ENCODE measurements around the gene CHCHD3. TPM values are rescaled to one million over a fixed set of nuclear protein-coding genes. Genes with fewer than 3 reads are reported as not detected.

The CHCHD3 gene
- total and polyA plus RNA-seq, 9 of the 15 experiments (the other 6 are each of a cell fraction or from before 2014, with no cell fraction given), result 66.2 to 279 (median 204) TPM

GRCh38 chr7:132856416-132856815 lies 225.5 kb downstream of the CHCHD3 start:
- no peak overlapping the region for H2AFZ ChIP-seq (ENCODE audit: low read depth, low read length)
- peaks cover 7% of the 10 kb centered on the region; the same call in 2 of the 3 replicates for H3K36me3 ChIP-seq (ENCODE audit: control insufficient read depth, insufficient read depth, low read length)
- no peak for DNase-seq (ENCODE audit: extremely low read depth in 1 of 4, low spot score in 3 of 4)
- ChIA-PET CTCF (ENCODE audit: low intra/inter-chr PET ratio) (no interaction called here), POLR2A (interaction anchor here (0.6 kb wide), 1 partner anchor 87 kb away, joined by 3 read pairs; no protein-coding TSS in a partner anchor)
- H3K27me3 ChIP-seq (ENCODE audit: control insufficient read depth in 2 of 2, insufficient read depth in 2 of 2, low read length in 2 of 2), result no peaks in the 10 kb centered on the region
- BruUV-seq (replicated peaks), result no TSS peak
- WGBS (ENCODE audit: insufficient coverage, low coverage, missing lambda C conversion rate), result 79% methylated on average over 5 of the region's 5 CpGs
- H3K79me2 ChIP-seq (ENCODE audit: control insufficient read depth, insufficient read depth, low read length), result no peaks in the 10 kb centered on the region
- H3K4me1 ChIP-seq (replicated peaks in 1 of 2; ENCODE audit: control insufficient read depth in 2 of 2, insufficient read depth in 2 of 2, low read length in 2 of 2), result no peaks in the 10 kb centered on the region
- intact Hi-C loops (cut with micrococcal nuclease) (no loop called here), in situ Hi-C loops (cut with MboI) (no loop called here)
- no peak overlapping the region for H3K27ac ChIP-seq (ENCODE audit: extremely low read depth, low read depth, low read length)
- H3K4me3 ChIP-seq, result no peak overlapping the region
- no peak overlapping the region for H3K9ac ChIP-seq (ENCODE audit: insufficient read depth in 1 of 2, low read depth in 2 of 2, low read length in 2 of 2)
- no peak for FAIRE-seq
- no peaks in the 10 kb centered on the region; the same call in 1 of the 2 replicates for H4K20me1 ChIP-seq (replicated peaks; ENCODE audit: control insufficient read depth, insufficient read depth, low read length)
- H3K4me2 ChIP-seq (ENCODE audit: insufficient read depth, low read length), result no peak overlapping the region
- no peaks in the 10 kb centered on the region for H3K9me1 ChIP-seq (ENCODE audit: control insufficient read depth, insufficient read depth, low read length)
- no peak for ATAC-seq
- H3K9me3 ChIP-seq (replicated peaks; ENCODE audit: control insufficient read depth, insufficient read depth, low read depth, low read length), result no peaks in the 10 kb centered on the region
- TF ChIP-seq ESRRB (CRISPR knock-in tag; IDR thresholded peaks at IDR 0.05; ENCODE audit: borderline replicate concordance) (no peak), ZNF639 (CRISPR knock-in tag; conservative IDR thresholded peaks at IDR 0.05 in 1 of 2, IDR thresholded peaks at IDR 0.05 in 1 of 2) (no peak), ZNF707 (CRISPR knock-in tag; conservative IDR thresholded peaks at IDR 0.05) (no peak), CAMTA2 (CRISPR knock-in tag; conservative IDR thresholded peaks at IDR 0.05) (no peak), TCF15 (CRISPR knock-in tag; IDR thresholded peaks at IDR 0.05) (no peak), GTF2F1 (IDR thresholded peaks at IDR 0.05; ENCODE audit: low read depth, low read length) (no peak), LCOR (CRISPR knock-in tag; IDR thresholded peaks at IDR 0.05) (no peak), MGA (IDR thresholded peaks at IDR 0.05) (no peak), KLF6 (CRISPR knock-in tag; IDR thresholded peaks at IDR 0.05; ENCODE audit: borderline replicate concordance) (no peak)

Data from K562 (cell line).